Hindlimb muscle (tissue), 1 donor: ENCODE results near the gene GPBAR1. TPM values are rescaled to one million over a fixed set of nuclear protein-coding genes. Genes with fewer than 3 reads are reported as not detected.
"Not testable (repeated sequence)": the region's sequence is repeated elsewhere in the genome, so short reads cannot be mapped to it uniquely, and the experiment has no call there.

ENCODE experiments used
- DNase-seq: peaks from one replicate; pipeline ENCODE4 v3.0.0-alpha.2; 2013
- polyA plus RNA-seq: library from polyadenylated mRNA; unstranded; fragments of 120-200 nt; gene quantifications from one replicate; pipeline ENCODE4 v1.2.1, GENCODE V29; 2013; ENCODE audit not compliant: insufficient read length

Gene GPBAR1
- polyA plus RNA-seq, 1 donor: 2.0 TPM

DNA sequence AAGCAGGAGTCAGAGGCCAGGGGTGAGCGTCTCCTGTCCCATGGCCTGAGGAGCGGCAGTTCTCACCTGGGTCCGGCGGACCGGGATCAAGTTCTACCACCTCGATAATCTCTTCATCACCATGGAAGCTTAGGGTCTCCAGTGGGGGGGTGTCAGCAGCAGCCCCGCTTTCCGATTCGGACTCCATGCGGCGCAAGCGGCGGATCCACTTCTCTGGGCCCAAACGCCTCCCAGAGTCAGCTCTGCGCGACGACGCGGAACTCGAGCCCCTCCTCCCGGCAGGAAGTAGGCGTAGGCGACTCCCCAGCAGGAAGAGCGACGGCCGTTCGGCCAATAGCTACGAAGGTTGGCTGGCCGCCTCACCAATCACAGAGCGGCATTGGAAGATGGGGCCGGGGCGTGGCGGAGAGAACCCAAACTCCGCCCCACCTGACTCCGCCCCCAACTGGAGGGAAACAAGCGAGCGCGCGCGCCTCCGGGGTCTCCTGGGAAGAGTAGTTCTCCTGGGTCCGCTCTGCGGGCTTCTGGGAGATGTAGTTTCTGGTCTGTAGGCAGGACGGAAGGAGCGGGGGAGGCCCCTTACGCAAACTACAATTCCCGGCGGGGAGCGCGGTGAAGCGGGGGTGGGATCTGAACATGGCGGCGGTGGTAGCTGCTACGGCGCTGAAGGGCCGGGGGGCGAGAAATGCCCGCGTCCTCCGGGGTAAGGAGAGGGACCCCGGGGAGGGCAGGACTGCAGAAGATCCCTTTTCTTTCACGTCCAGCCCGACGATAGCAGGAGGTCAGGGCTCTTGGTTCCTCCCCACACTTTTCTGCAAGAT lies 9.3 kb downstream of the GPBAR1 start, which contains the start of the genes AAMP and PNKD:
Gene AAMP (minus strand): TSS at position 238 of the 821 bp plus-strand sequence. CDS start 51 bp downstream, at position 187.
Gene PNKD (plus strand): TSS at position 620 of the 821 bp plus-strand sequence. CDS start 17 bp downstream, at position 637.
- peak; percentile 100 for DNase-seq

DNA sequence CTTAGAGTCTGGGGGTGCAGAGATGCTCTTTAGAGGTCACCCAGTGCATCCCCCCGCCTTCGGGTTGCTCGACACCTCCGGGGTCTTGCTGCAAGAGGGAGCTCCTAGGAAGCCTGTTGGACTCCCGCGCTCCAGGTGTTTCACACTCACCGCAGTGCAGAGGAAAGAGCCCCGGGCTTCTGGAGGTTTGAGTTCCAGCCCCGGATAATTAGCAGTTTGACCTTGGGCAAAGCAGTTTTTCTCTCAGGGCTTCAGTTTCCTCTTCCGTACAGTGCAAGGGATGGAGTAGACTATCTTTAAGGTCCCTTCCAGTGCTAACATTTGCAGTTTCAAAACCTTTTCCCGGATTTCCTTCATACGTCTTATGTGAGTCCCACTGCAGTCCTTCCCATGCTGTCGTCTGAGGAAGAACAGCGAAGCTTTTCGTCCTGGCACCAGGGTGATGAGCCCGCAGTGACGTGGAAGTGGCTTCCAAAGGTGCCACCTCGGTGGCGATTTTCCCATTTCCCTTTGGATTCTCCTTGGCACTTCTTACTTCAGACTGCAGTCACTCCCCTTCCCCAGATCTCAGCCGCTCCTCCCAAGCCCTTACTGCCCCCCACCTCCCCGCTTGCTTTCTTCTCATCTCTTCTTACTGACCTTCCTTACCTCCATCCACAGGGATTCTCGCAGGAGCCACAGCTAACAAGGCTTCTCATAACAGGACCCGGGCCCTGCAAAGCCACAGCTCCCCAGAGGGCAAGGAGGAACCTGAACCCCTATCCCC lies 10.1 kb downstream of the GPBAR1 start:
- no peak for DNase-seq

GRCh38 chr2:218271487-218271797 lies 10.6 kb downstream of the GPBAR1 start:
- DNase-seq: no peak

- DNase-seq: no peak
Observed at GRCh38 chr2:218271865-218272530, 11.2 kb downstream of the GPBAR1 start.

DNA sequence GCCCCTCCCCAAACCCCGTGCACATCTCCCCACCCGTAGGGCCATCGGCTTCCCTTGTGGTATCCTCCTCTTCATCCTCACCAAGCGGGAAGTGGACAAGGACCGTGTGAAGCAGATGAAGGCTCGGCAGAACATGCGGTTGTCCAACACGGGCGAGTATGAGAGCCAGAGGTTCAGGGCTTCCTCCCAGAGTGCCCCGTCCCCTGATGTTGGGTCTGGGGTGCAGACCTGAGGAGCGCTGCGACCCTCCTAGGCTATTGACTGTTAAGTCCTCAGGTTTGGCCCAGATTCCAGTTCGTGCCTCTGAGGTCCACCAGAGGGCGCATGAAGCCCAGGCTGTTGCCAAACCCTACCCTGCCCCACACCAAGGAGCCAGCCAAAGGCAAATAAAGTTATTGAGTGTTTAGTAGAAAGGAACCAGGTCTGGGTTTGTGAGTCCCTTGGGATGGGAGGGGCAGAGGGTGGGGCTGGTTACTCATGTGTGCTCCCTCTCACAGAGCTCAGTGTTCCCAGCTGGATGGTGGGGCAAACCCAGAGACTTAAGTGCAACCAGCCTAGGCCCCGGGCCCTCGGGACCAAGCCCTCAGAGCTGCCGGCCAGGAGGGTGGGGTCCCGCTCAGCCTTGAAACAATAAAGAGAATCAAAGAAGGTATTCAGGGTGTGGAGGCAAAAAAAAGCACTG lies 11.9 kb downstream of the GPBAR1 start:
- peak; percentile 73 for DNase-seq

DNA sequence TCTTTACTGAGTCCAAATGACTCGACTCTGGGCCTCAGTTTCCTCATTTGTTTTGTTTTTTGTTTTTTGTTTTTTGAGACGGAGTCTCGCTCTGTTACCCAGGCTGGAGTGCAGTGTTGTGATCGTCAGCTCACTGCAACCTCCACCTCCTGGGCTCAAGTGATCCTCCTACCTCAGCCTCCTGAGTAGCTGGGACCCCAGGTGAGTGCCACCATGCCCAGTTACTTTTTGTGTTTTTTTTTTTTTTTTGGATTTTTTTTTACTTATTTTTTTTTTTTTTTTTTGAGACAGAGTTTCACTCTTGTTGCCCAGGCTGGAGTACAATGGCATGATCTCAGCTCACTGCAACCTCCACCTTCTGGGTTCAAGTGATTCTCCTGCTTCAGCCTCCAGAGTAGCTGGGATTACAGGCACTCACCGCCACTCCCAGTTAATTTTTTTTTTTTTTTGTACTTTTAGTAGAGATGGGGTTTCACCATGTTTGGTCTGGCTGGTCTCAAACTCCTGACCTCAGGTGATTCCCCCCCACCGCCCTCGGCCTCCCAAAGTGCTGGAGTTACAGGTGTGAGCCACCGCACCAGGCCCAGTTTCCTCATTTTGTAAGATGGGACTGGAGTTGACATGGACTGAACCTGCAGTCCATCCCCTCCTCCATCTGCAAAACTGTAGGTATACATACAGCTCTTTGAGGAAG lies 12.5 kb downstream of the GPBAR1 start:
- DNase-seq: not testable (repeated sequence)

DNA sequence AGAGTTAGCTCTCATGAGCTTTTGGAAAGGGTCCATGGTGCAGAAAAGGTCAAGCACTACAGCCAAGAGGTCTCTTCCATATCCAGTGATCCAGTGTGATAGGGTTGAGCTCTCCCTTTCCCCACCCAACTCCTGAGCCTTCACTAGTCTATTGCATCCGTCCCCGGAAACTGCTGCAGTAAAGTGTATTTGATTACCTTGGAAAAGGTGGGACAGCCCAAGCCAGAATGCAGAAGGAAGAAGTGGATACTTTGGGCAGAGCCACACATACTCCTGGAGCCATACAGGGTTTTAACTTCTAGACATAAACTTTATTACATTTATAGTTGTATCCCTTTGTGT lies 13.1 kb downstream of the GPBAR1 start:
- DNase-seq: no peak

DNA sequence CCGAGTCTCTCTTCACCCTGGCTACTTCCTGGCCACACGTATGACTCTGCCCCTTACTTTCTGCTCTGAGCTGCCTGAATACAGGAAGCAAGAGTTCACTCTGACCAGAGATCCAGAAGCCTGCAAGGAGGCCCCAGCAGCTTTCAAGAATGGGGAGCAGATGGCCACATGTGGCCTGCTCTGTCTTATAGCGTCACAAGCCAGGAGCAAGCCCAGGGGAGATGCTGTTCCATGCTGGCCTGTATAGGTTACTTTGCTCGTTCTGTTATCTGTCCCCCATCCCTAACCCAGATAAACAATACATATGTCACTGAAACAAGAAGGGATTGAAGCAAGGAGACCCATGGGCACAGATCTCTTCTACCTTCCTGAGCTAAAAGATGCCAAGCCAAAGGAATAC lies 13.8 kb downstream of the GPBAR1 start:
- DNase-seq: no peak

DNA sequence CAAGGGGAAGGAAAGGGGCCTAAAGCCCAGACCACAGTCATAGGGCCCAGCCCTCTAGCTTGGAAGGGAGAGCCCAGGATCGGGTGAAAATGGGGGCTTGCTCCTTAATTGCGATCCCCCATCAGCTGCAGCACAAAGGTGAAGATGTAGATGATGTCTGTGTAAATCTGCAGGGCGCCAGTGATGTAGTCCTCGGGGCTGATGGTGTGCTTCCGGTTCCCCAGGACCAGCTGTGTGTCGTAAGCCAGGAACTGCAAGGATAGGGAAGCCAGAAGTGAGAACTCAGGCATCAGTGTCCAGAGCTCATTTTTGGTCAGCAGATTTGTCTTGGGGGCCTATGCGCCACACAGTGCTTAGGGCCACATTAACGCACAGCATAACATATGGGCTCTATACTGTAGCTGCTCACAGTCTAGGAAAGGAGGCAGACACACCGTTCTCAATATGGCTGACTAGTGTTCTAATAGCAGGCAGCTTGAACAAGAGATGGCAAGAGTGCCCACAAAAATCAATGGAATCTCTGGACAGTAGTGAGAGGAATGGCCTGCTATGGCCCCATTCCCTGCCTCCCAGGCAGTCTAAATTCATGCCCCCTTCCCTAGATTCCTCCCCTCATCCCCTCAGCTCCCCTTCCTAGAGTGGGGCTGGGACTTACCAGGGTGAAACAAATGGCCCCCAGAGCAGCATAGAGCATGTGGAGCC lies 14.7 kb downstream of the GPBAR1 start:
- no peak for DNase-seq

DNA sequence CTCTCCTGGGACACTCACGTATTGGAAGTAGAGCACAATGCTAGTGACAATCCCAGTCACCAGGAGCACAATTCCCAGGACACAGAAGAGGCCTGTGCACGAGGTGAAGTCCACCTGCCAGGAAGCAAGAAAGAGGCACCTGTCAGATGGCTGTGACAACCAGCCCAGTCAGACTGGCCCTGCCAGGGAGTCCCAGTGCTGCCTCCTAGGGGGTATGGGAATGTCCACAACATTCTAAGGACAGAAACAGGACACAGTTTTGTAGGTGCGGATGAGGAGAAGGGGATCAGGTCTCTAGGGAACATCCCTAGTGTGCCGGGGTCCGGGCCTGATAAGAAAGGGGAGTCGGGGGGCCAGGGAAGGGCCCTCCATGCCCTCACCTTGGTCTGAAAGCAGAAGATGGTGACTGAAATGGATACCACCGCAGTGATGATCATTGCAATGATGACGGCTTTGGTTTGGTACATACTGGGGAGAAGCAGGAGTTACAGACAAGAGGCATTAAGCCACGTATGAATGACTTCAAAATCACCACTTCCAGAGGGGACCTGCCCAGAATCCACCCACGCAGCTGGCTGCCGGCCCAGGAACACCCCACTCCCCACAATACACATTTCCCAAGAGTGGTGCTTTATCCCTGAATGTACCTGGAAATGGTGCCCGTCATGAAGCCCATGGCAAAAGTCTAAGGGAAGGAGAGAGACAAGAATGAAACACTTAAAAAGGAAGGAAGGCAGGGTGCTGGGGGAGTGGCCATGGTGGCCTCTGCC lies 16.4 kb downstream of the GPBAR1 start:
- no peak for DNase-seq

DNA sequence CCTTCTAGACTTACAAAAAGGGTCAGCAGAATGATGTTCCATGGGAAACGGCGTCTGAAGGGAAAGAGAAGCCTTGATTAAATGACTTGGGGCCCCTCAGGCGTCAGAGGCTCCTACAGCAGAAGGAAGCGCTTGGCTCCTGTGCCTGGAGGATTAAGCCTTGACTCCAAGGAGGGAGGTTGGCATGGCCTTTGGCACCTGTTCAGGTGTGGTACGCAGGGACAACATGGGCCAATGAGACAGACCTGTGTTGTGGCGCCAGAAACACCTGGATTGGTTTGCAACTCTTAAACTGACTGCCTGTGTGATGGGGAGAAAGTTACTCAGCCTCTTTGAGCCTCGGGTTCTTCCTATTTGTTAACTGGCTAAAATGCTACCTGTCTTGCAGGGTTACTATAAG lies 17.1 kb downstream of the GPBAR1 start:
- DNase-seq: no peak

DNA sequence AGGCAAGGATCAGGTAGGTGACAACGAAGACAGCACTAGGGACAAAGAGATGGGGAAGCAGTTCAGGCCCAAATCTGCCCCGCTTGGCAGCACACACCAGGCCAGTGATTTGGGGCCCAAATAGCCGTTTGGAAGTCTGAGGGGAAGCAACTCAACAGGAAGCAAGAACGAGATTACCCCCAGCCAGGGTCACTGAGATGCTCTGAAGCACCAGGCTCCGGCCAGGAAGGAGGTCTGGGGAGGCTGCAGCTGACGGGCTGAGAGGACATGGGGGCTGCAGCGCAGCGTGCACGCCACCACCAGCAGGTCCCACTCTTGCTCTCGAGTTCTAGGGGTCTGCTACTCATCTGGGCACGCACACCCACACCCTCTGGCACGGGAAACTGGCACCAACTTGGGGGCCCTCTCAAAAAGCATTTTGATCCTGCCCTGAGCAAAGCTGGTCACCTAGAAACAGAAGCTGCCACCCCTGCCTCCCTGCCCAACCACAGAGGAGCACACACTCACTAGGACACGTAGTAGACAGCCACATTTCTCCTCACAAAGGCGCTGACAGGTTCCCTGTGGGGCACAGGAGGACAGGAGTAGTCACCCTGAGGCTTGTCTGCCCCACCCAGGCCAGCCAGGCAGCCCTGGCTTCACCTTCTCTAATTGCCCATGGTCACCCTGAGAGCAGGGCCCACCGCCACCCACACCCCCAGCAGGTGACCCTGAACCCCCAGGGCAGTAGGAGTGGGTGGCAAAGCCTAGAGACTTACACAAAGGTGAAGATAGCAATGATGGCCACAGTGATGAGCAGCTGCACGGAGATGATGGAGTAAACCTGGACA lies 17.9 kb downstream of the GPBAR1 start:
- no peak for DNase-seq

- no peak for DNase-seq
Observed at GRCh38 chr2:218280260-218280870, 19.6 kb downstream of the GPBAR1 start.

DNA sequence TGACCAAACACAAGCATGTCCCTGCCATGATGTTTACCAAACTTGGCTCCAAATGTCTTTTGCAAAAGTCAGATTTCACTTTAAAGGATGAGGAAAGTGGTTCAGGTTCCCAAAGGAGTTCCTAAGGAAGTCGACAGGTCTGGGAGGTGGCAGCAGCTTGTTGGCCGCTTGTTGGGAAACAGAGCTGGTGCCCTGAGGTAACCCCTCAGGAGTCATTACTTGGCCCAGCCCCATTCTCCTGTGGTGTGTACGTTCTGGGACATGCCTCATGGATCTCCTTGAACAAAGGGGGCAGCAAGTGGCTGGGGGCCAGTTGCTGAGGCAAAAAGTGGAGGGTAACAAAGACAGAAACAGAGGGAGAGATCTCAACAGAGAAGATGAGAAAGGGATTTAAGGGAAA lies 20.6 kb downstream of the GPBAR1 start:
- no peak for DNase-seq

GRCh38 chr2:218282173-218282991 lies 21.6 kb downstream of the GPBAR1 start:
- no peak for DNase-seq

GRCh38 chr2:218284106-218284811 lies 23.4 kb downstream of the GPBAR1 start:
- no peak for DNase-seq

DNA sequence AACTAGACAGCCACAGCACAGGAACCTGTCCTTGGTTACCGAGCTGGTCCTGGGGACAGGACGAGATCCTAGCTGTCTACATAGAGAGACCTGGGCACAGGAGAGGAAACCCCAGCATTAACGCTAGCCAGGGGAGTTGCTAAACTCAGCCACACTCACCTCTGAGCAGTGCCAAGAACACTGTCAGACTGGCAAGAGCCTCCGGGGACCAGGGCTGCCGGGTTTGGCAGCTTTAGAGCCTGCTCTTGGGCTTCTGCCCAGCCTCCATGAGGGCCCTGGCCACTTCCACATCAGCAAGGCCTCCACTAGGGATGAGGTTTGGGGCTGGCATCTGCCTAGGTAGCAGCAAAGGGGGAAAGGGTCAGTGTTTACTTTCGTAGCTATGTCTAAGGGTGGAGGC lies 24.8 kb downstream of the GPBAR1 start:
- DNase-seq: no peak
